Kidney epithelial cell (primary cell): ENCODE data around the gene SYCE1L. TPM values are rescaled to one million over a fixed set of nuclear protein-coding genes. Genes with fewer than 3 reads are reported as not detected.
A peak's percentile ranks its signal among the peaks of the same experiment; 100 is the strongest.

ENCODE experiments used
- DNase-seq: peaks from one replicate; pipeline ENCODE4 v3.0.0-alpha.2; 2010; ENCODE audit warnings: low read depth
- H3K27me3 ChIP-seq: 2 replicates; pipeline ENCODE4 v1.6.0; 2011; ENCODE audit warnings: low read length; ENCODE audit not compliant: control insufficient read depth, insufficient read depth
- H3K36me3 ChIP-seq: 2 replicates; pipeline ENCODE4 v1.5.1; 2011; ENCODE audit warnings: low read length; ENCODE audit not compliant: control insufficient read depth, insufficient read depth
- H3K4me3 ChIP-seq: 2 replicates; pipeline ENCODE4 v1.5.1; 2011; ENCODE audit warnings: low read depth, mild to moderate bottlenecking, control low read depth, low read length
- CTCF ChIP-seq: IDR thresholded peaks from 2 replicates; pipeline ENCODE4 v1.5.1; 2011; ENCODE audit warnings: mild to moderate bottlenecking, moderate library complexity, low read length, control low read depth, inconsistent platforms; ENCODE audit not compliant: insufficient read depth, poor library complexity, severe bottlenecking
- total RNA-seq: library from RNA; depleted of rRNA; stranded (reverse); fragments of >200 nt; gene quantifications from 2 replicates; pipeline ENCODE4 v1.2.3, GENCODE V29; 2015

Gene SYCE1L
- total RNA-seq, 1 donor from 2014 or later = 7.5 TPM

GRCh38 chr16:77168901-77169300, 30.3 kb upstream of the SYCE1L start:
- Histone ChIP-seq H3K36me3 (no peaks in the 10 kb centered on the region), H3K4me3 (no peak overlapping the region), H3K27me3 (no peaks in the 10 kb centered on the region)
- DNase-seq = no peak
- no peak for TF ChIP-seq CTCF

GRCh38 chr16:77169650-77170236, 29.5 kb upstream of the SYCE1L start:
- no peaks in the 10 kb centered on the region for H3K27me3 ChIP-seq
- no peak for DNase-seq

GRCh38 chr16:77170805-77171204, 28.4 kb upstream of the SYCE1L start:
- no peaks in the 10 kb centered on the region for H3K27me3 ChIP-seq
- no peak for TF ChIP-seq CTCF

More at GRCh38 chr16:77169650-77170236, 29.5 kb upstream of the SYCE1L start:
- peak; percentile 63 for TF ChIP-seq CTCF
- H3K4me3 ChIP-seq = no peak overlapping the region
- no peaks in the 10 kb centered on the region for H3K36me3 ChIP-seq

GRCh38 chr16:77171745-77172635, 27.2 kb upstream of the SYCE1L start:
- no peaks in the 10 kb centered on the region for H3K36me3 ChIP-seq
- TF ChIP-seq CTCF = peak; percentile 54
- H3K4me3 ChIP-seq = no peak overlapping the region
- no peak for DNase-seq
- H3K27me3 ChIP-seq = no peaks in the 10 kb centered on the region

More at GRCh38 chr16:77170805-77171204, 28.4 kb upstream of the SYCE1L start:
- DNase-seq = no peak
- no peaks in the 10 kb centered on the region for H3K36me3 ChIP-seq
- no peak overlapping the region for H3K4me3 ChIP-seq

GRCh38 chr16:77172951-77173350, 26.3 kb upstream of the SYCE1L start:
- Histone ChIP-seq H3K27me3 (no peaks in the 10 kb centered on the region), H3K4me3 (no peak overlapping the region), H3K36me3 (no peaks in the 10 kb centered on the region)
- no peak for DNase-seq
- no peak for TF ChIP-seq CTCF
